ENCODE measurements around the gene EIF4G1. TPM values are rescaled to one million over a fixed set of nuclear protein-coding genes. Genes with fewer than 3 reads are reported as not detected.

The EIF4G1 gene
- total and polyA plus RNA-seq, 2 donors (not counting 3 experiments of a cell fraction or from before 2014, with no cell fraction given) = 355 to 532 TPM

GRCh38 chr3:184272269-184272668, 42.1 kb upstream of the EIF4G1 start:
- Histone ChIP-seq H3K4me2 (ENCODE audit: insufficient read depth, low read length) (no peak overlapping the region), H2AFZ (ENCODE audit: low read depth, low read length) (no peak overlapping the region), H3K36me3 (ENCODE audit: control insufficient read depth in 2 of 2, extremely low read depth in 1 of 2, insufficient read depth in 2 of 2, low read length in 2 of 2) (no peaks in the 10 kb centered on the region), H3K9me3 (replicated peaks; ENCODE audit: control insufficient read depth, insufficient read depth, low read length) (no peaks in the 10 kb centered on the region), H3K4me3 (replicated peaks in 1 of 3; ENCODE audit: insufficient read depth in 1 of 3, low read depth in 1 of 3, low read length in 3 of 3) (no peak overlapping the region), H4K20me1 (replicated peaks; ENCODE audit: control insufficient read depth, extremely low read depth, insufficient read depth, low read length) (no peaks in the 10 kb centered on the region), H3K9me1 (replicated peaks; ENCODE audit: control insufficient read depth, extremely low read depth, insufficient read depth, low read length) (no peaks in the 10 kb centered on the region), H3K4me1 (ENCODE audit: control insufficient read depth, extremely low read depth, insufficient read depth, low read length) (no peaks in the 10 kb centered on the region), H3K9ac (replicated peaks; ENCODE audit: extremely low read depth, insufficient read depth, low read length) (no peak overlapping the region), H3K27ac (ENCODE audit: insufficient read depth, low read depth, low read length) (no peak overlapping the region), H3K79me2 (ENCODE audit: control insufficient read depth, insufficient read depth, low read length) (no peaks in the 10 kb centered on the region), H3K27me3 (ENCODE audit: control insufficient read depth in 2 of 2, insufficient read depth in 2 of 2, low read length in 2 of 2) (peaks cover 22 to 25% of the 10 kb centered on the region in 2 experiments)
- DNase-seq (ENCODE audit: low read depth, low spot score) (no peak), FAIRE-seq (no peak)
- BruUV-seq (replicated peaks) = no TSS peak
- TF ChIP-seq MAX (IDR thresholded peaks at IDR 0.05; ENCODE audit: insufficient read depth, insufficient read length) (no peak), FOS (IDR thresholded peaks at IDR 0.05; ENCODE audit: borderline replicate concordance, insufficient read depth, low read length) (no peak), CTCF (IDR thresholded peaks at IDR 0.05; ENCODE audit: extremely low read depth in 1 of 2, insufficient read depth in 1 of 2, low read depth in 1 of 2, low read length in 2 of 2) (no peak), MYC (IDR thresholded peaks at IDR 0.05; ENCODE audit: low read depth, low read length) (no peak), JUN (IDR thresholded peaks at IDR 0.05; ENCODE audit: borderline replicate concordance, insufficient read depth, insufficient read length, low read depth) (no peak), EZH2 (IDR thresholded peaks at IDR 0.05; ENCODE audit: borderline replicate concordance, low read depth, low read length, severe bottlenecking) (no peak), POLR2AphosphoS5 (IDR thresholded peaks at IDR 0.05; ENCODE audit: insufficient read depth, low read depth, low read length) (no peak), POLR2A (IDR thresholded peaks at IDR 0.05; ENCODE audit: low read depth, low read length) (no peak), GATA2 (IDR thresholded peaks at IDR 0.05; ENCODE audit: insufficient read depth, insufficient read length, low read depth, low read length) (no peak)
- ChIA-PET CTCF (interaction anchor here (1.6 kb wide), 1 partner anchor 45 kb away, joined by 6 read pairs; no protein-coding TSS in a partner anchor), POLR2A (interaction anchor here (0.5 kb wide), 1 partner anchor 388 kb away, joined by 3 read pairs; no protein-coding TSS in a partner anchor)
- intact Hi-C loops (cut with micrococcal nuclease) = no loop called here
- dilution Hi-C loops (cut with MboI; ENCODE audit: extremely low pct_ligation_motif_present, low sequenced_read_pairs) = no loop called here
